Prostate gland (tissue), 2 donors: ENCODE results near the gene ZNF804A.

Experiments used
- POLR2A ChIP-seq: fragments of 450-650 bp; IDR thresholded peaks from one replicate; pipeline ENCODE4 v1.6.1; 2016; ENCODE audit warnings: antibody characterized with exemption, mild to moderate bottlenecking
- POLR2AphosphoS5 ChIP-seq: sonication (generic); formaldehyde crosslinking; IDR thresholded peaks from one replicate; pipeline ENCODE4 v1.6.1; 2017; ENCODE audit warnings: antibody characterized with exemption
- TF ChIP-seq, protein P1 (sequence below), 4 experiments: fragments of 200-600 bp in 2 of 4; fragments of 450-650 bp in 2 of 4; sonication (generic) in 2 of 4; IDR thresholded peaks; 1 replicate in 3 of 4; 2 replicates in 1 of 4; pipeline ENCODE4 v1.5.1; 2016 to 2019; ENCODE audit warnings: antibody characterized with exemption in 4 of 4, mild to moderate bottlenecking in 2 of 4, moderate library complexity in 2 of 4

GRCh38 chr2:184879671-184880070 is 281.3 kb downstream of the ZNF804A start:
- TF ChIP-seq, protein P1, sequence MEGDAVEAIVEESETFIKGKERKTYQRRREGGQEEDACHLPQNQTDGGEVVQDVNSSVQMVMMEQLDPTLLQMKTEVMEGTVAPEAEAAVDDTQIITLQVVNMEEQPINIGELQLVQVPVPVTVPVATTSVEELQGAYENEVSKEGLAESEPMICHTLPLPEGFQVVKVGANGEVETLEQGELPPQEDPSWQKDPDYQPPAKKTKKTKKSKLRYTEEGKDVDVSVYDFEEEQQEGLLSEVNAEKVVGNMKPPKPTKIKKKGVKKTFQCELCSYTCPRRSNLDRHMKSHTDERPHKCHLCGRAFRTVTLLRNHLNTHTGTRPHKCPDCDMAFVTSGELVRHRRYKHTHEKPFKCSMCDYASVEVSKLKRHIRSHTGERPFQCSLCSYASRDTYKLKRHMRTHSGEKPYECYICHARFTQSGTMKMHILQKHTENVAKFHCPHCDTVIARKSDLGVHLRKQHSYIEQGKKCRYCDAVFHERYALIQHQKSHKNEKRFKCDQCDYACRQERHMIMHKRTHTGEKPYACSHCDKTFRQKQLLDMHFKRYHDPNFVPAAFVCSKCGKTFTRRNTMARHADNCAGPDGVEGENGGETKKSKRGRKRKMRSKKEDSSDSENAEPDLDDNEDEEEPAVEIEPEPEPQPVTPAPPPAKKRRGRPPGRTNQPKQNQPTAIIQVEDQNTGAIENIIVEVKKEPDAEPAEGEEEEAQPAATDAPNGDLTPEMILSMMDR (IDR thresholded peaks at IDR 0.05): no peak
- TF ChIP-seq POLR2A (no peak), POLR2AphosphoS5 (no peak)
